ENCODE results near the gene RBKS. TPM values are rescaled to one million over a fixed set of nuclear protein-coding genes. Genes with fewer than 3 reads are reported as not detected.

RBKS gene
- polyA plus RNA-seq, 12 donors = 0.63 to 1.7 (median 1.1) TPM; not detected in 2

GRCh38 chr2:27736890-27737204 is 153.3 kb downstream of the RBKS start:
- DNase-seq = no peak

- no peak for DNase-seq
These were observed 153.9 kb downstream of the RBKS start for GRCh38 chr2:27736031-27736889.

- DNase-seq = peak; percentile 57
These were observed 154.8 kb downstream of the RBKS start for GRCh38 chr2:27735263-27735904.

GRCh38 chr2:27734305-27734704 is 155.9 kb downstream of the RBKS start:
- no peak for DNase-seq

Other genes with a start within 250 kb of the RBKS start
- gene SUPT7L, start 226.8 kb downstream of the RBKS start, polyA plus RNA-seq (ENCODE audit: insufficient read length in 12 of 12) = 10 to 100 TPM in 11 of 12 donors, not detected in 1; 24.8 to 49.5 (median 32.3) TPM
- gene SLC4A1AP, start 226.5 kb downstream of the RBKS start, polyA plus RNA-seq (ENCODE audit: insufficient read length in 12 of 12) = 10 to 100 TPM in 11 of 12 donors, not detected in 1; 23.8 to 30.1 (median 25.4) TPM
- gene MRPL33, start 118.7 kb downstream of the RBKS start, polyA plus RNA-seq (ENCODE audit: insufficient read length in 12 of 12) = 100 to 1,000 TPM in 9 of 12 donors, 10 to 100 TPM in 2, not detected in 1; 74.2 to 150 (median 122) TPM
- gene BABAM2, start 342 bp upstream of the RBKS start, polyA plus RNA-seq (ENCODE audit: insufficient read length in 12 of 12) = 10 to 100 TPM in 11 of 12 donors, not detected in 1; 23.2 to 30.5 (median 24.7) TPM